Posterior vena cava (tissue), 2 donors: ENCODE results near the gene HPSE2. TPM values are rescaled to one million over a fixed set of nuclear protein-coding genes. Genes with fewer than 3 reads are reported as not detected.
"Not testable (repeated sequence)": the region's sequence is repeated elsewhere in the genome, so short reads cannot be mapped to it uniquely, and the experiment has no call there.

Experiments used
- DNase-seq: peaks from one replicate; pipeline ENCODE4 v3.0.0-alpha.2; 2020; ENCODE audit warnings: low spot score
- intact Hi-C, 2 donors: fragments of 100-400 bp; cut with DNase I; formaldehyde crosslinking; loops; one replicate each; pipeline versions ENCODE4 v1.14.1 to v1.14.2; 2022 to 2023
- total RNA-seq, 2 donors: library from RNA; stranded (reverse); fragmentation: NEBNext Ultra II Directional; extraction: Animal tissue kit (Norgen Biotek cat#: 25700); gene quantifications; one replicate each; pipeline ENCODE4 v1.2.1, GENCODE V29; 2021
- donor health status: DM: yes; HTN: yes; CAD: no.
- donor health status: DM: yes; HTN: yes; CAD: no.

Gene HPSE2
- total RNA-seq, 2 donors from 2014 or later: 0.14 TPM; not detected in 1

GRCh38 chr10:98555021-98555619 is 680.5 kb downstream of the HPSE2 start:
- intact Hi-C loops: no loop called here

DNA sequence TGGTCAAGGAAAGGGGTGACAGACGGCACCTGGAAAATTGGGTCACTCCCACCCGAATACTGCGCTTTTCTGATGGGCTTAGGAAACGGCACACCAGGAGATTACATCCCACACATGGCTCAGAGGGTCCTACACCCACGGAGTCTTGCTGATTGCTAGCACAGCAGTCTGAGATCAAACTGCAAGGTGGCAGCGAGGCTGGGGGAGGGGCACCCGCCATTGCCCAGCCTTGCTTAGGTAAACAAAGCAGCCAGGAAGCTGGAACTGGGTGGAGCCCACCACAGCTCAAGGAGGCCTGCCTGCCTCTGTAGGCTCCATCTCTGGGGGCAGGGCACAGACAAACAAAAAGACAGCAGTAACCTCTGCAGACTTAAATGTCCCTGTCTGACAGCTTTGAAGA is 694.1 kb downstream of the HPSE2 start:
- DNase-seq, intact Hi-C loops: not testable (repeated sequence)

More at GRCh38 chr10:98555021-98555619, 680.5 kb downstream of the HPSE2 start:
- DNase-seq: no peak

DNA sequence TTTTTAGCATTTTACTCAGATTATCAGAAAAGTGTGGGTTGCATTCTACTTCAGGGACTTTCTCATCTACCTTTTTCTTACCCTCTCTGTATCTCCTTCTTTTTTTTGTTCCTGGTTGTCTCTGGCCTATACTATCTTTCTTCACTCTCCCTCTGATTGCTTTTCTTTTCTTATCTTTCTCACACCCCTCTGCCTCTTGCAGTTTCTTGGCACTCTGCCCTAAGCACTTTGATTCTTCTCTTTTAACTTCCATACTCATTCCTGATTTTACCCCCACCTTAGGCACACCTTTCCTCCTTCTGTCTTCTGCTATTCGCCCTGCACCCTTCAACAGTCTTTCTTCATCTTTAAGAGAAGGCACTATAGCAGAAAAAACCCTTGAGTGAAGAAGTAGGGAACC is 696.1 kb downstream of the HPSE2 start:
- intact Hi-C loops: no loop called here
- DNase-seq: no peak

GRCh38 chr10:98538472-98538871 is 697.2 kb downstream of the HPSE2 start:
- DNase-seq: no peak
- intact Hi-C loops: no loop called here

DNA sequence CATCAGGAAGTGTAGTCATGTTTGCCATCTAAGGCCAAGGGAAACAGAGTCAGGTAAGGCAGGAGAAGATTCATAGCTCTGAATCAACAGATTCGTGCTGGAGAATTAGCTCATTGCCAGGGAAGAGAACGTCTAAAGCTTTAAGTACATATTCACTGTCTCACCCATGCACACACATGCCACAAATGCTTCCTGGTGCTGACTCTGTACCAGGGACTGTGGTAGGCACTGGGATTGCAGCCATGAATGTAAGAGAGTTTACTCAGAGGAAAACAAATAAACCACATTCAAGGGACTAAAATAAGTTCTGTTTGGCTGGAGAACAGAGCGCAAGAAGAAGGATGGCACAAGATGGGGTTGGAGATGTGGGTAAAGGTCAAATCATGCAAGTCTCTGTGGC is 699.1 kb downstream of the HPSE2 start:
- intact Hi-C loops: no loop called here
- DNase-seq: no peak

DNA sequence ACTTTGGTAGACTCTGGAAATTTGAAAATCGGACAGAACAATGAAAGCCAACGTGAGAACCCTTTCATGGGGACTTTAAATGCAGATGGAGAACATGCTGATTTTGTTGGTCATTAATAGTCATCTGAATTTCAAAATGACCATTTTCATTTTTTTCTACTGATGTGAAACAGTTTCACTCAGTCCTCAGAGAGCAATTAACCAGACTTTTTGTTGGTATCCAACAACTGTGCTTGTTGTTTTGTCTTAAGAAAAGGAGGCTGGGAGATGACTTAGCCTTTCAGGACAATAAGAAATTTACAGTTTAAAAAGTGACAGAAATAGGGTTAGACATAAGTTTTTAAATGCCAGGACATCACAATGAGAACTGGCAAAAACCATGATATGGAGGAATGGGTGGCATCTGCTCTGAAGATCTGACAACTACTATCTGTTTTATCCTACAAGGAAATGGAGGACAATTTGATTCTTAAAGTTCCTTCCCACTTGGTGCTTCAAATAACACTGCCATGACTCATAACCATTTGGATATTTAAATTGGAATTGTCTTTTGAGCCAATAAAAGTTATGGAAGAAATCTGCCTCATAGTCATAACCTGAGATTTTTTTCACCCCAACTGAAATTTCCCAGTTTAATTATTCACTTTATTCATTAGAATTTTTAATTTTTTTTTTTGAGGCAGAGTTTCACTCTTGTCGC is 701.8 kb downstream of the HPSE2 start:
- intact Hi-C loops: no loop called here

GRCh38 chr10:98533241-98533640 is 702.4 kb downstream of the HPSE2 start:
- intact Hi-C loops: no loop called here
- DNase-seq: no peak

More for the DNA sequence above, 701.8 kb downstream of the HPSE2 start:
- DNase-seq: no peak

DNA sequence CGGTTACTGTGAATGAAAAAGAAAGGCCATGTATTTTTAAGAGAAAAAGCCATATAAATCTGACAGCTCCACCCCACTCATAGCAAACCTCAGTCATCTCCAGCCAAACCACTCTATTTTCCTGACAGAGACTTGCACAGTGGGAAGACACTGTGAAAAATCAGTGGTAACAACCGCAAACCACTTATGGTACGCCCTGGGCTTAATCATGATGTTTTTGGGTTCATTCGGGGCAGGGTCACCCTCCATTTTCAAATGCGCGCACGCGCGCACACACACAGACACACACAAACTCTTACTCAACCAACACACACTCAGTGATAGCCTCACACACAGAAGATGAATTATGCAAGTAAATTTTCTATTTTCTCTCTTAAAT is 706.9 kb downstream of the HPSE2 start:
- intact Hi-C loops: no loop called here
- DNase-seq: no peak

DNA sequence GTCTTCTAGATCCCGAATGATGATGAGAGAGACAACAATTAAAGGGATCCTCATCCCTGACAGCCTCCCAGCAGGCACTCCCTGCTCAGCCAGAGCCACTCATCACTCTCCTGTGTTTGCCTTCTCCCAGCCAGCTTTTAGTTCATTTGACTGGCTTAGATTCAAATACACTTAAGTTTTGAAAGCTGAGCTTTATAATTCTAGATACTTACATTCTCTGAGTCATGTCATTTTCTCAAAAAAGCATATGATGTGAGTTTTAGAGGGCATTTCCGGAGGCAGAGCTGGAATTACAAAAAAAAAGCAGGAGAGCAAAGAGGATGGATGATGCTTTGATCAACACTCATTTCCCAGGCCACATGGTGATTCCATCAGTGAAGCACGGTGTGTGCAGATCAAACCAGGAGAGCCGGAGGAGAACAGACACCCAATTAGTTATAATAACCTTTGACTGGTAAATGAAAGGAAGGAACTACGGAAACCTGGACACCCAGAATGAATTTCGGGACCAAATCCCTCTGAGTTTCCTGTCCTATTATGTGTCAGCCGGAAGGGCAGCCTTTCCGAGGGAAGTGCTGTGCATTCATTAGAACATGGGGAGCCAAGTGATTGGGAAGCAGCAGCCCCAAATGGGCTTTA is 707.4 kb downstream of the HPSE2 start:
- intact Hi-C loops: no loop called here
- no peak for DNase-seq

- intact Hi-C loops: no loop called here
- DNase-seq: no peak
These were observed 709.7 kb downstream of the HPSE2 start for GRCh38 chr10:98525969-98526368.

DNA sequence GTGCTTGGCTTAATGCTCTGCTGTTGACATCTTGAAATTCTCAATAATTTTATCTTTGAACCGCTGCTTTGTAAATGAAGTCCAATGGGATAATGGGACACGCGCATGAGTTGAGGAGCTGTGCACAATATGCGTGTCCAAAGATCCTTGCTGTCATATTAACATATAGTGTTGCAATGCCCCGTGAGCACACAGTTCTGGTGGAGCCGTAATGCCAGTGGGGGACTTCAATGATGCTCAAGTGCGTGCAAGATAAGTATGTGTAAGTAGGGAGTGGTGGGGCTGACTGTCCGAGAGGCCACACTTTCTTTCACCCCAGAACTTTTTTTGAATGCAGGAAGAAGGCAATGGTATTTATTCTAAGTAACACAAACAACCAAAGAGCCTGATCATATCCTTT is 711.5 kb downstream of the HPSE2 start:
- intact Hi-C loops: no loop called here
- DNase-seq: no peak

DNA sequence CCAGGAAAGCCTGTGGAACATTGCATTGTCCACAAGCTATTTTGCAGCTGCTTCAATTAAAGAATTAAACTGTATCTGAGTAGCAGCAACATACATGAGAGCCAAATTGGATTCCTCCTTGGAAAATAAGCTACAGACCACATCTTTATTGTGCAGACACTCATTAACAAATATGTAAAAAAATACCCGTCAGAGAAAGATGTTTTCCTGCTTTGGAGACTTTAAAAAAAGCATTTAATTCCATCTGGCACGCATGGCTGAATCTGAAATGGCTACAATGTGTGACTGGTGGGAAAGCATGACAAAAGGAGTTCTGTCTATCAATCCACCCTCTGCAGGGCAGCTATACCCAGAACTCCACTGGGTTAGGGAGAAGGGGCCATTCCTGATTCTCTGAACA is 715.8 kb downstream of the HPSE2 start:
- no peak for DNase-seq
- intact Hi-C loops: no loop called here

DNA sequence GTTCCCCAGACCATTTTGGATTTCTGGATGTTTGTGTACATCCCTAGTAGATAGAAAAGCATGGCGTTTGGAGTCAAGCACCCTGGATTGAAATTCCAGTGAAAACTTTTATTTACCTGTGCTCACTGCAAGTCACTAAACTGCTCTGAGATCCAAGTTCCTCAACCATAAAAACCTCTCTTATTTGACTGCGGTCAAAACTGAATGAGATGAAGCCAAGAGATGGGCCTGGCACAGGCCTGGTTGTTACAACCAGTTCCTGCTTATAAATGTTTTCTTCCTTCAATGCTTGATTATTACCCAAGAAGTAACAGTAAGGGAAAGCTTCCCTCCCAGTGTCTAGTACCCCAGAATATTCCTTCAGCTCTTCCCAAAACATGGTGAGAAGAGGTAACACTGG is 718.0 kb downstream of the HPSE2 start:
- DNase-seq: no peak
- intact Hi-C loops: no loop called here

GRCh38 chr10:98516352-98516751 is 719.3 kb downstream of the HPSE2 start:
- intact Hi-C loops: no loop called here
- DNase-seq: no peak

DNA sequence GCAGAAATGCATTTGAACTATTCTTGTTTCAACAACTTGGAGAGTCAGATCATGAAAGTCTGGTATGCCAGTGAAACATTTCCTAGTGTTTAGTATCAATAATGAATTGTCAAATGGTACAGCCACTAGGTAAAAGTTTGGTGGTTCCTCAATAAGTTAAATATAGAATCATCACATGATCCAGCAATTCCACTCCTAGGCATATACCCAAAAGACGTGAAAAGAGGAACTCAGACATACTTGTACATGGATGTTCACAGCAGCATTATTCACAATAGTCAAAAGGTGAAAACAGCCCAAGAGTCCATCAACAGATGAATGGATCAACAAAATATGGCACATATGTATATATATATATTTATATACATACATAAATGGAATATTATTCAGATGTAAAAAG is 721.9 kb downstream of the HPSE2 start:
- intact Hi-C loops: no loop called here
- no peak for DNase-seq

DNA sequence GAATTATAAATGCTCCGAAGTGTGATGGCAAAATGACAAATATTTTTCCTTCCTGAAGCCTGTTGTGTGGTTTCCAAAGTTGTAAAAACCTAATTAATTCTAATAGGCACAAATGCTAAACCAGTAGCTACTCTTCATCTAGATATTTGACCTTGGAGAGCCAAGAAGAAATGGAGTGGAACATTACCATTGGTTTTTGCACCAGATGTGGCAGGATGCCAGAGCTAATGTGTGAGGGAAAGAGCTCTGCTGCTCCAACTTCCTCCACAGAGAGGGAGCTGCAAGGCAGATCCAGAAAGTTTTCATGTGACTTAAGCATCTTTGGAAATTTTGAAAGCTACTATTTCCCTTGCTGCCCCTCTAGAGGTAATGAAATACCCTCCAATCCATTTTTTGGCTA is 723.8 kb downstream of the HPSE2 start:
- intact Hi-C loops: no loop called here
- DNase-seq: no peak

GRCh38 chr10:98510412-98510995 is 725.1 kb downstream of the HPSE2 start:
- intact Hi-C loops: no loop called here

DNA sequence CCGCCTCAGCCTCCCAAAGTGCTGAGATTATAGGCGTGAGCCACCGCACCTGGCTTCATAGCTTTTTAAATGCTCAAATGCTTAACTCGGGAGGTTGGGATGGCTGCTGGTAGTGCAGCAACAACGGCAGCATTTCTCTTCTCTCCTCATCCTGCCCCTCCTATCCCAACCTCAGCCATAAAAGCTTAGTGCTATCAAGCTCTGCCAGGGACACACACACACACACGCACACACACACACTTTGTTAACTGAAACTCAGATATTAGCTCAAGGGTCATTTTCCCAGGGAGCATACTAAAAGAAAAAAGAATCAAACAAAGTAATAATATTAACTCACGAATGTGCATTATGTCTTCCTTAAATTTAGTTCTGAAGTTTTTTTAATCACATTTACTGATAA is 725.9 kb downstream of the HPSE2 start:
- DNase-seq: no peak
- intact Hi-C loops: no loop called here

More at GRCh38 chr10:98510412-98510995, 725.1 kb downstream of the HPSE2 start:
- no peak for DNase-seq

DNA sequence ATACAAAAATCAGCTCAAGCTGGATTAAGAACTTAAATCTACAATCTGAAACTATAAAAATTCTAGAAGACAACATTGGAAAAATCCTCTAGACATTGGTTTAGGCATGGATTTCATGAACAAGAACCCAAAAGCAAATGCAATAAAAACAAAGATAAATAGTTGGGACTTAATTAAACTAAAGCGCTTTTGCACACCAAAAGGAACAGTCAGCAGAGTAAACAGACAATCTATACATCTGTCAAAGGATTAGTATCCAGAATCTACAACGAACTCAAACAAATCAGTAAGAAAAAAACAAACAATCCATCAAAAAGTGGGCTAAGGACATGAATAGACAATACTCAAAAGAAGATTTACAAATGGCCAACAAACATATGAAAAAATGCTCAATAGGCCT is 733.1 kb downstream of the HPSE2 start:
- intact Hi-C loops: not testable (repeated sequence)

GRCh38 chr10:98492763-98493162 is 742.9 kb downstream of the HPSE2 start:
- intact Hi-C loops: no loop called here

More for the DNA sequence above, 733.1 kb downstream of the HPSE2 start:
- DNase-seq: not testable (repeated sequence)

More at GRCh38 chr10:98492763-98493162, 742.9 kb downstream of the HPSE2 start:
- no peak for DNase-seq
